ENCODE results near the gene BRI3. TPM values are rescaled to one million over a fixed set of nuclear protein-coding genes. Genes with fewer than 3 reads are reported as not detected.

BRI3 gene
- total and polyA plus RNA-seq, 2 of the 4 experiments (the other 2 are of a cell fraction), result 24.7 to 68.3 TPM

DNA sequence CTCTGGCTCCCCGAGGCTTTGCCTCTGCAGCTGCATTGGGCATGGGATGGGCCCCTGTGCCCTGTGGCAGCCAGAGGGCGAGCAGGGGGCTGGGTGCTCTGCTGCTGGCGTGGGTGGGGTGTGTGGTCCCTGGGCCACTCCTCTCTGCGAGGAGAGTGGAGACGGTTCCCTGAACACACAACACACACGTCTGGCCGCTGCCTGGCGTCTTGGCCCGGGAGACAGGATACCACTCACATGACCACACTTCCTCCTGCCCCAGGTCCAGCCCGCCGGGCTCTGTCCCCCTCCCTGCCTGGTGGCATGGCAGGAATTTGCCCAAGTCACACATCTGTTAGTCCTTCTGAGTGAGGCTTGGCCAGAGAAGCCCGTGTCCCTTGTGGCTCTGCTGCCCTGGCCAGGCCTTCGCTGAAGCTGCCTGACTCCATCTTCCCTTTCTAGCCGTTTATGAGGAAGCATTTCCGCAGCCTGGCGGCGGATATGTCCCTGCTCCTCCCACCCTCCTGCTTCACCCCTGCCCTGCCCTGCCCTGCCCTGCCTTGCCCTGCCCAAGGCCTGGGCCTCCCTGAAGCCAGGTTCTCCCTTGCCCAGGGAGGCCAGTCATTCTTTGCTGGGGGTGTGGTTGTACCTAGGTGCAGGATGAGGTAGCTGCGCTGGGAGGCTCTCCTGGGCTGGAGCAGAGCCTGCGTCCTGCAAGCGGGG, 3.0 kb downstream of the BRI3 start:
- Histone ChIP-seq H3K27ac (ENCODE audit: insufficient read depth, low read length) (peak overlapping the region; percentile 91), H2AK9ac (replicated peaks; ENCODE audit: low read depth, low read length, poor library complexity) (peak overlapping the region; percentile 91), H3K9ac (ENCODE audit: low read depth, low read length) (peak overlapping the region; percentile 94), H4K8ac (ENCODE audit: low read depth in 2 of 2, low read length in 2 of 2) (peak overlapping the region; percentile 94 to 95; a peak in 3 of 4 replicates), H3K4me2 (ENCODE audit: low read depth, low read length) (peak overlapping the region; percentile 97), H2BK20ac (ENCODE audit: low read depth, low read length) (no peak overlapping the region), H3K56ac (ENCODE audit: extremely low read depth, insufficient read depth, low read length) (no peak overlapping the region; the same call in 1 of the 2 replicates), H3K9me3 (ENCODE audit: control insufficient read depth, insufficient read depth, low read length) (no peaks in the 10 kb centered on the region), H3K36me3 (ENCODE audit: control insufficient read depth, insufficient read depth, low read length) (peaks cover 31% of the 10 kb centered on the region), H3K14ac (replicated peaks; ENCODE audit: low read depth, low read length) (peak overlapping the region; percentile 86), H3K18ac (ENCODE audit: low read depth, low read length) (peak overlapping the region; percentile 43; the same call in 1 of the 2 replicates), H3K4me1 (ENCODE audit: control insufficient read depth, insufficient read depth, low read length) (peaks cover 41% of the 10 kb centered on the region), H3K4ac (ENCODE audit: low read depth, low read length) (peak overlapping the region; percentile 96), H3K23ac (ENCODE audit: low read depth, low read length) (peak overlapping the region; percentile 70), H3K79me1 (ENCODE audit: low read depth in 1 of 2, low read length in 2 of 2) (peaks cover 12 to 67% of the 10 kb centered on the region in 2 experiments; a peak in 3 of 4 replicates), H4K91ac (ENCODE audit: insufficient read depth, low read depth, low read length) (peak overlapping the region; percentile 85), H4K20me1 (ENCODE audit: insufficient read depth, low read length) (peaks cover 66% of the 10 kb centered on the region), H3K27me3 (ENCODE audit: control insufficient read depth, insufficient read depth, low read length) (no peaks in the 10 kb centered on the region), H2AK5ac (ENCODE audit: low read depth, low read length) (peak overlapping the region; percentile 46), H2BK5ac (ENCODE audit: low read depth, low read length, poor library complexity, severe bottlenecking) (peak overlapping the region; percentile 94), H4K5ac (ENCODE audit: low read depth, low read length) (peak overlapping the region; percentile 0), H3K9me1 (ENCODE audit: insufficient read depth, low read length) (peaks cover 17% of the 10 kb centered on the region), H3K4me3 (ENCODE audit: insufficient read depth, low read depth, low read length) (peak overlapping the region; percentile 17), H2BK120ac (ENCODE audit: low read depth, low read length) (peak overlapping the region; percentile 45; the same call in 1 of the 2 replicates), H2BK15ac (ENCODE audit: low read depth, low read length) (peak overlapping the region; percentile 32; the same call in 2 of the 3 replicates), H2AFZ (replicated peaks; ENCODE audit: low read length, poor library complexity) (peak overlapping the region; percentile 73)
- TF ChIP-seq MAZ (IDR thresholded peaks at IDR 0.05; ENCODE audit: borderline replicate concordance, low read depth, low read length) (peak; percentile 75; the same call in 1 of the 2 replicates), BHLHE40 (IDR thresholded peaks at IDR 0.05; ENCODE audit: low read depth, low read length) (peak; percentile 47; the same call in 1 of the 2 replicates), POLR2A (IDR thresholded peaks at IDR 0.05; ENCODE audit: low read depth, low read length) (no peak)
- TF ChIP-seq, protein P1, sequence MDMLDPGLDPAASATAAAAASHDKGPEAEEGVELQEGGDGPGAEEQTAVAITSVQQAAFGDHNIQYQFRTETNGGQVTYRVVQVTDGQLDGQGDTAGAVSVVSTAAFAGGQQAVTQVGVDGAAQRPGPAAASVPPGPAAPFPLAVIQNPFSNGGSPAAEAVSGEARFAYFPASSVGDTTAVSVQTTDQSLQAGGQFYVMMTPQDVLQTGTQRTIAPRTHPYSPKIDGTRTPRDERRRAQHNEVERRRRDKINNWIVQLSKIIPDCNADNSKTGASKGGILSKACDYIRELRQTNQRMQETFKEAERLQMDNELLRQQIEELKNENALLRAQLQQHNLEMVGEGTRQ (IDR thresholded peaks at IDR 0.05; ENCODE audit: low read depth, low read length), result peak; percentile 30; the same call in 1 of the 2 replicates
- dilution Hi-C loops (cut with HindIII; ENCODE audit: low sequenced_read_pairs, unreplicated experiment), result no loop called here
- in situ Hi-C loops (cut with MboI; ENCODE audit: low sequenced_read_pairs), result no loop called here
- ChIA-PET CTCF (interaction anchor here (0.6 kb wide), 1 partner anchor 535 kb away, joined by 4 read pairs; no protein-coding TSS in a partner anchor), POLR2A (ENCODE audit: unreplicated experiment) (interaction anchor here (0.6 kb wide), 1 partner anchor 576 kb away, joined by 3 read pairs; no protein-coding TSS in a partner anchor)
- no TSS peak for BruUV-seq (replicated peaks)
- ATAC-seq (ENCODE audit: low read depth), result peak; percentile 3
- 72% methylated on average over 5 of the region's 20 CpGs; no CpG with 5 or more reads in 1 of the 2 experiments for WGBS, 2 experiments (ENCODE audit: extremely low coverage in 2 of 2, insufficient read length in 1 of 2)
- intact Hi-C loops (cut with micrococcal nuclease), result no loop called here
- DNase-seq, result peak; percentile 42

Measured in IMR-90 (cell line).